Urinary bladder (tissue), 4 donors: ENCODE results near the gene NDUFA5. TPM values are rescaled to one million over a fixed set of nuclear protein-coding genes. Genes with fewer than 3 reads are reported as not detected.

ENCODE experiments used
- DNase-seq: peaks from one replicate; pipeline ENCODE4 v3.0.0-alpha.2; 2015; ENCODE audit errors: extremely low spot score
- H3K27ac ChIP-seq: one replicate; pipeline ENCODE4 v1.5.1; 2013; ENCODE audit warnings: low read depth, mild to moderate bottlenecking, moderate library complexity
- H3K36me3 ChIP-seq: one replicate; pipeline ENCODE4 v1.6.1; 2013; ENCODE audit warnings: mild to moderate bottlenecking, moderate library complexity; ENCODE audit not compliant: insufficient read depth
- H3K4me1 ChIP-seq: one replicate; pipeline ENCODE4 v1.6.1; 2013; ENCODE audit warnings: mild to moderate bottlenecking, moderate library complexity; ENCODE audit not compliant: insufficient read depth
- H3K4me3 ChIP-seq: one replicate; pipeline ENCODE4 v1.5.1; 2013; ENCODE audit warnings: low read depth, low read length
- WGBS: extraction: QIAGEN DNeasy Blood & Tissue Kit; methylation state at CpG from one replicate; pipeline ENCODE4 v1.1.7; 2013; 5-methylcytosine and 5-hydroxymethylcytosine counted together
- polyA plus RNA-seq: library from polyadenylated mRNA; stranded (reverse); fragments of 200-250 nt; gene quantifications from one replicate; pipeline ENCODE4 v1.2.3, GENCODE V29; 2013
- total RNA-seq: library from RNA; depleted of rRNA; stranded (reverse); fragments of >200 nt; gene quantifications from one replicate; pipeline ENCODE4 v1.2.3, GENCODE V29; 2014
- donor health status: healthy with polysubstance abuse.
- donor health status: healthy.

NDUFA5 gene
- 123 TPM for total RNA-seq
- 92.9 TPM for polyA plus RNA-seq

- Histone ChIP-seq H3K4me3 (peak within 1 kb of the TSS; percentile 82), H3K4me1 (peaks cover 2% of the 10 kb centered on the region), H3K27ac (peak within 1 kb of the TSS; percentile 78), H3K36me3 (no peaks in the 10 kb centered on the region)
- WGBS: under 1% methylated on average over 40 of the region's 40 CpGs
- peak; percentile 98 for DNase-seq
These were observed at the start of gene NDUFA5 for GRCh38 chr7:123557398-123558288. Gene NDUFA5 (minus strand): TSS chr7:123557818. CDS start chr7:123557795, 23 bp downstream.

DNA sequence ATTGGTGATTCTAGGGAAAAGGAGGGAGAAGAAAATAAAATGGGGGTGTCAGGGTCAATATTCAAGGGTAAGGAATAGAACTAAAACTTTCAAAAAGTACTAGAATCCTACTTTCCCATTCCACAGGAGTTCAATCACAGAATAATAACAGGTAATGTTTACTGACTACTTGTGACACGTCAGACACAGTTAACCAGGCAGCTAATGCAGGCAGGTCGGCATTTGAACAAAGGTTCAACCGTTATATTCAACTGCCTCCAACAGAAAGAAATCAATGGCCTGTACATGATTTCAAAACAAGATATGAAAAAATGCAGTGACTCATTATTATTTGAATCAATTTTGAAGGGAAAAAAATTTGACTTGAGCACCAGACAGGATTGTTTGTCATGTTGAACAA, 47.1 kb upstream of the NDUFA5 start:
- no peak for DNase-seq
- Histone ChIP-seq H3K4me1 (no peaks in the 10 kb centered on the region), H3K36me3 (no peaks in the 10 kb centered on the region), H3K4me3 (no peak overlapping the region), H3K27ac (no peak overlapping the region)
- WGBS: 52% methylated on average over 3 of the region's 3 CpGs

- Histone ChIP-seq H3K4me3 (no peak overlapping the region), H3K27ac (no peak overlapping the region), H3K36me3 (no peaks in the 10 kb centered on the region), H3K4me1 (no peaks in the 10 kb centered on the region)
- WGBS: 86% methylated on average over 3 of the region's 3 CpGs
- DNase-seq: no peak
These were observed 45.0 kb upstream of the NDUFA5 start for GRCh38 chr7:123602648-123603047.

DNA sequence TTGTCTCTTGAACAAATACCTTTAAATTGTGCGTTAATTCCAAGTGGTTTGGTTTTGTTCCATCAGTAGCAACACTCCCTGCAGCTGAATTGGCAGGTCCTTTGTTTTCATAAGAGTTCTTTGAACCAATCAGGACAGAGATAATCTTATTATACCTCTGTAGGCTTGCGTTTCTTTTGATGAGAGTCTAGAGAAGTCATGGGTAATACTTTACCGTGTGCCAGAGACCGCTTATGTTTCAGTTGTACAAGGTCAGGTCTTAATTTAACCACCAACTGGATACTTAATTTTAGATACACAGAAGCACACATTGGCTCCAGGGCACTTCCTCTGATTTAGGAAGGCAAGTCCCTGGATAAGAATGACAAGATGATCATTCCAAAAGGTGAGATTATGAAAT, 43.9 kb upstream of the NDUFA5 start, which contains the start of gene ASB15:
Gene ASB15 (plus strand): TSS at position 292 of the 400 bp plus-strand sequence. CDS start 12,682 bp downstream, outside the sequence.
- 67% methylated on average over 4 of the region's 4 CpGs for WGBS
- H3K4me1 ChIP-seq: no peaks in the 10 kb centered on the region
- DNase-seq: no peak
- no peak within 1 kb of the TSS for H3K4me3 ChIP-seq
- no peak within 1 kb of the TSS for H3K27ac ChIP-seq
- no peaks in the 10 kb centered on the region for H3K36me3 ChIP-seq

- Histone ChIP-seq H3K36me3 (no peaks in the 10 kb centered on the region), H3K4me1 (no peaks in the 10 kb centered on the region), H3K27ac (no peak overlapping the region), H3K4me3 (no peak overlapping the region)
- DNase-seq: no peak
- WGBS: 46% methylated on average over 3 of the region's 3 CpGs
These were observed 43.3 kb upstream of the NDUFA5 start for GRCh38 chr7:123600876-123601275.

GRCh38 chr7:123599766-123600165, 42.1 kb upstream of the NDUFA5 start:
- no peak overlapping the region for H3K27ac ChIP-seq
- H3K36me3 ChIP-seq: no peaks in the 10 kb centered on the region
- no peaks in the 10 kb centered on the region for H3K4me1 ChIP-seq
- DNase-seq: no peak
- WGBS: 73% methylated on average over 2 of the region's 2 CpGs
- no peak overlapping the region for H3K4me3 ChIP-seq

- H3K4me3 ChIP-seq: no peak overlapping the region
- H3K4me1 ChIP-seq: no peaks in the 10 kb centered on the region
- H3K36me3 ChIP-seq: no peaks in the 10 kb centered on the region
- DNase-seq: no peak
- 60% methylated on average over 3 of the region's 3 CpGs for WGBS
- H3K27ac ChIP-seq: no peak overlapping the region
These were observed 41.0 kb upstream of the NDUFA5 start for GRCh38 chr7:123598657-123599056.

GRCh38 chr7:123594813-123595241, 37.2 kb upstream of the NDUFA5 start:
- no peak overlapping the region for H3K4me3 ChIP-seq
- H3K36me3 ChIP-seq: no peaks in the 10 kb centered on the region
- WGBS: 46% methylated on average over 10 of the region's 10 CpGs
- no peak overlapping the region for H3K27ac ChIP-seq
- no peak for DNase-seq
- no peaks in the 10 kb centered on the region for H3K4me1 ChIP-seq

GRCh38 chr7:123588376-123588775, 30.8 kb upstream of the NDUFA5 start:
- 92% methylated on average over 2 of the region's 2 CpGs for WGBS
- Histone ChIP-seq H3K4me1 (no peaks in the 10 kb centered on the region), H3K36me3 (no peaks in the 10 kb centered on the region), H3K4me3 (no peak overlapping the region), H3K27ac (no peak overlapping the region)
- no peak for DNase-seq

DNA sequence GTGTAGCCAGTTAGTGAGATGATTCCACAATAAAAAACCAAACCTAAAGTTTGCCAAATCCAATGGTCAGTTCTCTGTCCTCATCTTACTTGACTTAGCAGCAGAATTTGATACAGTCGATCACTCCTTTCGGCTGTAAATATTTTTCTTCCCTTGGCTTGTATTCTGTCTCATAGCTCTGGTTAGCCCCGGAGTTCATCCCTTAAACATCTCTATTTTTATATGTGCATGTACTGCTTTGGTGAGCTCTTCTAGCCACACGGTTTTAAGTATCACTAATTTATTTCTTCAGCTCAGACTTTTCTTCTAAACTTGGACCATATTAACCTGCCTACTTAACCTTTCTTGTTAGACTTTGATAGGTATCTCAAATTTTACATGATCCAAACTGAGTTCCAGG, 26.2 kb upstream of the NDUFA5 start:
- 85% methylated on average over 4 of the region's 4 CpGs for WGBS
- Histone ChIP-seq H3K27ac (no peak overlapping the region), H3K4me3 (no peak overlapping the region), H3K4me1 (no peaks in the 10 kb centered on the region), H3K36me3 (no peaks in the 10 kb centered on the region)
- no peak for DNase-seq

GRCh38 chr7:123581162-123581459, 23.5 kb upstream of the NDUFA5 start:
- no peaks in the 10 kb centered on the region for H3K4me1 ChIP-seq
- 30% methylated on average over 2 of the region's 2 CpGs for WGBS
- no peak overlapping the region for H3K4me3 ChIP-seq
- no peak overlapping the region for H3K27ac ChIP-seq
- H3K36me3 ChIP-seq: no peaks in the 10 kb centered on the region
- no peak for DNase-seq

GRCh38 chr7:123580406-123581161, 23.0 kb upstream of the NDUFA5 start:
- no peak overlapping the region for H3K4me3 ChIP-seq
- H3K4me1 ChIP-seq: no peaks in the 10 kb centered on the region
- no peak overlapping the region for H3K27ac ChIP-seq
- DNase-seq: no peak
- WGBS: 28% methylated on average over 8 of the region's 8 CpGs
- H3K36me3 ChIP-seq: no peaks in the 10 kb centered on the region

- no peak overlapping the region for H3K27ac ChIP-seq
- H3K4me1 ChIP-seq: no peaks in the 10 kb centered on the region
- no peak overlapping the region for H3K4me3 ChIP-seq
- DNase-seq: no peak
- H3K36me3 ChIP-seq: no peaks in the 10 kb centered on the region
These were observed 21.8 kb upstream of the NDUFA5 start for GRCh38 chr7:123579416-123579815.

GRCh38 chr7:123573896-123574467, 16.4 kb upstream of the NDUFA5 start:
- DNase-seq: no peak
- WGBS: 89% methylated on average over 2 of the region's 2 CpGs
- no peaks in the 10 kb centered on the region for H3K4me1 ChIP-seq
- no peaks in the 10 kb centered on the region for H3K36me3 ChIP-seq
- no peak overlapping the region for H3K4me3 ChIP-seq
- no peak overlapping the region for H3K27ac ChIP-seq
